GM10847 (cell line): Measurements from ENCODE around the gene ANKFN1.

Experiments
- POLR2A ChIP-seq: IDR thresholded peaks from 2 replicates; pipeline ENCODE4 v1.6.1; 2011; ENCODE audit not compliant: insufficient read length; ENCODE audit errors: extremely low read depth

The ANKFN1 gene, protein sequence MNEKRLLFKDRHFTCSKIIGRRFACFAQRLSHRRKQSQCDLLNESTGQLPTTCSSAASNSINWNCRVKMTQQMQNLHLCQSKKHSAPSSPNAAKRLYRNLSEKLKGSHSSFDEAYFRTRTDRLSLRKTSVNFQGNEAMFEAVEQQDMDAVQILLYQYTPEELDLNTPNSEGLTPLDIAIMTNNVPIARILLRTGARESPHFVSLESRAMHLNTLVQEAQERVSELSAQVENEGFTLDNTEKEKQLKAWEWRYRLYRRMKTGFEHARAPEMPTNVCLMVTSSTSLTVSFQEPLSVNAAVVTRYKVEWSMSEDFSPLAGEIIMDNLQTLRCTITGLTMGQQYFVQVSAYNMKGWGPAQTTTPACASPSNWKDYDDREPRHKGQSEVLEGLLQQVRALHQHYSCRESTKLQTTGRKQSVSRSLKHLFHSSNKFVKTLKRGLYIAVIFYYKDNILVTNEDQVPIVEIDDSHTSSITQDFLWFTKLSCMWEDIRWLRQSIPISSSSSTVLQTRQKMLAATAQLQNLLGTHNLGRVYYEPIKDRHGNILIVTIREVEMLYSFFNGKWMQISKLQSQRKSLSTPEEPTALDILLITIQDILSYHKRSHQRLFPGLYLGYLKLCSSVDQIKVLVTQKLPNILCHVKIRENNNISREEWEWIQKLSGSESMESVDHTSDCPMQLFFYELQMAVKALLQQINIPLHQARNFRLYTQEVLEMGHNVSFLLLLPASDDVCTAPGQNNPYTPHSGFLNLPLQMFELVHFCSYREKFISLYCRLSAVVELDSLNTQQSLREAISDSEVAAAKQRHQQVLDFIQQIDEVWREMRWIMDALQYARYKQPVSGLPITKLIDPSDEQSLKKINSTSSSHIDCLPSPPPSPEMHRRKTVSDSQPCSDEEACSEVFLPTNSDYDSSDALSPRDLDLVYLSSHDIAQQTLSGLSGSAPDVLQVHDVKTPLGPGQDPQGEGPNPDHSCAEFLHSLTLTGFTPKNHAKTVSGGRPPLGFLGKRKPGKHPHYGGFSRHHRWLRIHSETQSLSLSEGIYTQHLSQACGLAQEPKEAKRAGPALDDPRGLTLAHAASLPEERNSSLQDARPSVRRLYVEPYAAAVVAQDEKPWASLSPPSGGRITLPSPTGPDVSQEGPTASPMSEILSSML

DNA sequence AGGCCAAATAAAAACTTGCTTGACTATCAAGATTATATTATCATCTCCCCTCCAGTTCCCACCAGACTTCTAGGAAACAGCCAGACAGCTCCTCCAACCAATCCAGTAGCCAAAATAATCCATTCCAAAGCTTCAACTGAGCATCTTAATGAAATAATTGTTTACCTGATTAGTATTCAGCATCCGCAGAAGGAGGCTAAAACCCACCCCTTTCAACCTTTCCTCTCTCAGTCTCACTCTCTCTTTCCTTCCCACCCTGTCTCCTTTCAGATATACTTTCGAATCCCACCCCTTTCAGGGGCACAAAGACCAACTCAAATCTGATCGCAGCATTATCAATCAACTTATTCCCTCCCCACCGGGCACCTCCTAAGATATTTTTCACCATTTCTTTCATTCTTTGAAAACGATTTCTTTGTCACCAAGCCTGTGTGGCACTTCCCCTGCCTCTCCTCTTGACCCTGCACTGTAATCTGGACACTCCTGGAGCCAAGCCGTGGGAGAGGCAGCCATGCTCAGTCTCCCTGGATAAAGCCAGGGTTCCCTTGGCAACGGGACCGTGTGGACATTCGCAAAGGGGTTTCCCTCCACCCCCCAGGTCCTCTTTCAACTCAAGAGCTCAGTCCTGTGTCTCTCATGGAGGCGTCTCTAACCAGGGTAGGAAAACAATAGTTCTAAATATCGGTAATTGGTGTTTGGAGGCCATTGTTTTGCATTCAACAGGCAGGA, at the start of gene ANKFN1:
ANKFN1 (plus strand) TSS at position 602 of the 729 bp plus-strand sequence. CDS start 59,193 bp downstream, outside the sequence.
- TF ChIP-seq POLR2A: no peak

DNA sequence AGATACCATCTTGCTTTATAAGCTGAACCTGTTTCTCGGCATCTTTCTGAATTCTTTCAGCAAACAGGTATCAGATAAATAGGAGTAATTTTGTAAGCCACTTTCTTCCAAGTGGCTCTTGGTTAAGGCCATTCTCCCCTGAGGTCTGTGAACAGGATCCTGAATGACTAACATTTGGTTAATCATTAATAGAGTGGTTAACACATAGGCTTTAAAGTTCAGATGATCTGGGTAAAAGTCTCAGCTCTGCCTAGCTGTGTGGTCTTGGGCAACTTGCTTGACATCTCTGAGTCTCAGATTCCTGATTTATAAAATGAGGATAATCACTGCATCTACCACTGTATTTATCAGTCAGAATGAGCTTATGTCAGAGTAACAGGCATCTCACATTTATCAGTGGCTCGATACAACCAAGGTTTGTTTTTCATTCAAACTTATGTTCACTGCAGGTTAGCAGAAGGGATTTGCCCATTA, 44.4 kb upstream of the ANKFN1 start:
- TF ChIP-seq POLR2A: no peak

DNA sequence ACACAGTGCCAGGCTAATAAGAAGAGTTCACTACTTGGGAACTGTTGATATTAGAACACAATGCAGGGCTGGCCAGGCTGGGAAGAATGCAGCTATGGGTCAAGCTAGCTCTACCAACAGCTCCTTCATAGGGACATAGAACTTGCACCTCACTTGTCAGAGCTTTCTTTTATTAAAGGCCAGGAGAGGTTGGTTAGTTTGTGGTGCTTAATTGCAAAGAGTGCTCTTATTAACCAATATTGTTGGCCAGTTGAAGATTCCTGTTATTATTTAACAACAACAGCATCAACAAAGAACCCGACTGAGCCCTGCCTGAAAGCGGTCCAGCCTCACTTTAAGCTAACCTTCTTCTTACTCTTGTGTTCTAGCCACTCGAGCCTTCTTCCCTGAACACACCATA, 43.4 kb upstream of the ANKFN1 start:
- TF ChIP-seq POLR2A: no peak

DNA sequence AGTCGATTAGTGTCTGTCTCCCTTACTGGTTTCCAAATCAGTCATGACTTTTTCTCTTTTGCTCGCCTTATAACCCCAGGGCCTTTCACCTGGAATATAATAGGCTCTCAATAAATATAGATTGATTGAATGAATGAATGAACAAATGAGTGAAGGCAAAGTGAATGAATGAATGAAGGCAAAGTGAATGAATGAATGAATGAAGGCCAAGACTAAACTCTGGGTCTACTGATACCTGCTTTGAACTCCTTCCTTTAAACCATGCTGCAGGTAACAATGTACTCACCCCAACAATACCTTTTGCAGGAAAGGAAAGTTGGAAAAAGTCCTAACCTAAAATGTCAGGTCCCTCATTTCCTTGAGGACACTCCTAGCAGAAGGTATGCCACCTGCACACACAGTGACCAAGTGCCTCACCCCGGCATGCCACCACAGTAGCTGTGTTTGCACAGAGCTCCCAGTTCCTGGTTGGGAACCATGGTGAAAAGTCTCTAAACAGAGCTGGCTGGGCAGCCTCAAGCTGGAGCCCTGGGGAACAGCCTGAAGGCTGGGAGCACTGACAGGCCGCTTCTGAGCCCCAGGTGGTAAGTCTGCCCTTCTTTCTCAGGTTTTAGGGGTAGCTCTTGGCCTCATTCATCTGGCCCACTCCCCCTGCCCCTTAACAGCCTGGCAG, 42.7 kb upstream of the ANKFN1 start:
- no peak for TF ChIP-seq POLR2A

DNA sequence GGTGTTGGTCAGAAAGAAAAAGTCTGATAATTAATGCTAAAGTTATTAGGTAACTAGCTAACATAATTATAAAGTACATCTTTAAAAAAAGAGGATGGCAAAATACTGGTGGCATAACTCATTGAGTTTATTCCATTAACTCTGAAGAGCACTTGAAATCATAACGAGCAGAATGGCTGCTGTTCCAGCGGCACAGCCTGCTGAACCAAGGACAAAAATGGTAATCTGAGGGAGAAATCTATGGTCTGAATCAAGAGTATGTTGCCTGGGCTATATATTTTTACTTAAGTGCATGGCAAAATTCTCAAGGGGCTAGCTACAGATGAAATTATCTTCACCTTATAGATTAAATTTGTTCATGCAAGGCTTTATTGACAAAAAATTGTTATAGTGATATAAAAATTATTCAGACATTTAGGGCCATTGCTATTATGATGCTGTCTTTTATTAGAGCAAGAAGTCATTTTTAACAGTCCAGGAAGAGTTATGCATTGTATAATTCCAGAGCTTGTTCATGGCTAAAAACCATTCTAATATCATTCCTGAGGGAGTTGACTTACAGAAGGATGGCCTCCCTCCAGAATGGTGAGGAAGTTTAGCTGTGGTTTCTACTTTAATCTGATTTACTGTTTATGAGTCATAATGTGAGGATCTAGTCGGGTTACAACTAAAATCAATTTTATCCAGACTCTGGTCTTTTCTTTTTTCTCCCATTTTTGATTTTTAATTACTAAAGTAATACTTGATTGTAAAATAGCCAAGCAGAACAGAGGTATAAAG, 41.4 kb upstream of the ANKFN1 start:
- TF ChIP-seq POLR2A: no peak

DNA sequence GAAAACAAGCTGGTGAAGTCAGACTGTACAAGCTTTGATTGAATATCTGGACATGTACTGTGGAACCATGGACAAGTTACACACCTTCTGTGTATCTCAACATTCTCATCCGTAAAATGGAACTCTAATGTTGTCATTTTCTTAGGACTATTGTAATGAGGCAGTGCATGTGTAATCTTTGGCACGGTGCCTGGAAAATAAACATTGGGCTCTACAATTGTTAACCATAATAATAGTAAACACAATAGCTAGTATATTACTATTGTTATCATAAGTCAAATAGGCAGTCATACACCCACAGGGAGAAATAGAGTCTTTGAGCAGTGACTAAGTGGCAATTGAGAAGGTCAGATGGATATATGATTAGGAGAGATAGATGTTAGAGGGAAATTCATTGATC, 39.8 kb upstream of the ANKFN1 start:
- no peak for TF ChIP-seq POLR2A

DNA sequence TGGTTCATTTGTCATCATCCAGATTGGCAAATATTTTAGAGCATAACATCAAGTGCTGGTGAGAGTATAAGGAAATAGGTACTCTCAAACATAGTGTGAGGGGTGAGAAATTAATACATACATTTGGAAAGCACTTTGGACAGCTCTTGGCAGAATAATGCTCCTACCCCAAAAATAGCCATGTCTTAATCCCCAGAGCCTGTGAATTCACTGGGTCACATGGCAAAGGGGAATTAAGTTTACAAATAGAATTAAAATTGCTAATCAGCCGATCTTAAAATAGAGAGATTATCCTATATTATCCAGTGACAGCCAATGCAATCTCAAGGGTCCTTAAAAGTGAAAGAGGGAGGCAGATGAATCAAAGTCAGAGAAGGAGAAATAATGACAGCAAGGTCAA, 38.8 kb upstream of the ANKFN1 start:
- TF ChIP-seq POLR2A: no peak

DNA sequence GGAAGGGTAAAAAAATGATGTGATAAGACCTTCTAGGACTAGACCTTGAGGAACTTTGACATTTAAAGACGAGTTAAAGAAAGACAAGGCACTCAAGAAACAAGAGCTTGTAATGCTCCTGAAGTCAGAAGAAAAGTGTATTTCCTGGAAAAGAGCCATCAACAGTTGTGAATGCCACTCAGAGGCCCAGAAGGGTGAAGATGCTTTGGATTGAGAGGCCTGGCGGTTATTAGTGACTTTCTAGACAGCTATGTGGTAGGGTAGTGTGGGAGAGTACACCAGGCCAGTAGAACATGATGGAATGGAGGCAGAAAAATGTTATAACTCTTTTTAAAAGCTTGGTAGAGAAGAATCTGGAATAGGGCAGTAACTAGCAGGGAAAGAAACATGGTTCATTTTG, 34.1 kb upstream of the ANKFN1 start:
- TF ChIP-seq POLR2A: no peak

DNA sequence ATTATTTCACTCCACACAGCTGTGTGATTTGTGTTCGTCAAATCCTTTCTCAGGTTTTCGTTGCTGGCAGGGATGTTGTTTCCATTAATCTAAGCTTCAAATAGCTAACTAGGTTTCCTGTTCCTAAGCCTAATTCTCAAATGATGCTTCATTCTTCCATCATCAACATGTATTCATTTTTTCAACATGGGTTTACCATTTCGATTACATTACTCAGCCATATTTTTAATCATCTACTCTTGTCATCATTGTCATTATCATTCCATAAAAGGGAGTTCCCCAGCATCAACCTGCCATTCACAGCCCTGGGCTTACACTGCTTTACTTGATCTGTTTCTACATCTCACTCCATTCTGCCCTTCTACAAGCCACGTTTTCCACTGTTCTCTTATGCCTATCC, 33.3 kb upstream of the ANKFN1 start:
- TF ChIP-seq POLR2A: no peak

DNA sequence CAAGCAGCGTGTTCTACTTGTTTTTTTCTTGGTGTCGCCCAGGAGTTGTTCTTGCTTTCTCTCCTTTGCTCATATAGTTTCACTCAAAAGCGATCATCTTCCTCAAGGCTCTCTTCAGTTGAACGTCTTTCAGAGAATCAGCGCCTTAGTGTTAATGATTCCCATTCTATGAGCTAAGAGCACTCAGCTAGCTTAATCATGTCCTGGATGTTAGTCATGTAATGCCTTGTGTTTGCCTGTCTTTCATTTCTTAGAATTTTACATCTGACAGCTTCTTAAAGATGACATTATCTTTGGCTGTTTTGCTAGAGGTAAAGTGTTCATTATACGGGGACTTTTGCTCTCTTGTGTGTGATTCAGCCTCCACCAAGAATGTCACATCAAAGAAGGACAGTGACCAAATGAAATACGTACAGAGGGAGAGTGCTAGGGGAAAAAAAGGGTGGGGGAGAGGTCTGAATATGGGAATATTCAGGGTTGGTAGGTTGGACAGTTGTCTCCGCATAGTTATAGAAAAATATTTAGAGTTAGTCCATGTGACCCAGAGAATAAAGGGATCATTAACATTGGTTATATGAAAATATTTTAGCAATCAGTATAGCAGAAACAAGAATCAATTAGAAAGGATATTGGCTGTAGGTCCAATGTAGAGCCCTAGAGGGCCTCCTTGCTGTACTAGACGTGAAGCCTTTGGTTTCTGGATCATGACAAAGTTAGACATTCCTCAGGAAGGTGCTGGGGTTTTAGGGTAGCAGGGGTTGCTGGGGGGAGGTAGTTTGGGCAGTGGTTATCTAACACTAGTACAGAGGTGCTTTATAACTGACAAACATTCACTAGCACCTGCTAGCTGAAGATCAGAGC, 31.9 kb upstream of the ANKFN1 start:
- TF ChIP-seq POLR2A: no peak

DNA sequence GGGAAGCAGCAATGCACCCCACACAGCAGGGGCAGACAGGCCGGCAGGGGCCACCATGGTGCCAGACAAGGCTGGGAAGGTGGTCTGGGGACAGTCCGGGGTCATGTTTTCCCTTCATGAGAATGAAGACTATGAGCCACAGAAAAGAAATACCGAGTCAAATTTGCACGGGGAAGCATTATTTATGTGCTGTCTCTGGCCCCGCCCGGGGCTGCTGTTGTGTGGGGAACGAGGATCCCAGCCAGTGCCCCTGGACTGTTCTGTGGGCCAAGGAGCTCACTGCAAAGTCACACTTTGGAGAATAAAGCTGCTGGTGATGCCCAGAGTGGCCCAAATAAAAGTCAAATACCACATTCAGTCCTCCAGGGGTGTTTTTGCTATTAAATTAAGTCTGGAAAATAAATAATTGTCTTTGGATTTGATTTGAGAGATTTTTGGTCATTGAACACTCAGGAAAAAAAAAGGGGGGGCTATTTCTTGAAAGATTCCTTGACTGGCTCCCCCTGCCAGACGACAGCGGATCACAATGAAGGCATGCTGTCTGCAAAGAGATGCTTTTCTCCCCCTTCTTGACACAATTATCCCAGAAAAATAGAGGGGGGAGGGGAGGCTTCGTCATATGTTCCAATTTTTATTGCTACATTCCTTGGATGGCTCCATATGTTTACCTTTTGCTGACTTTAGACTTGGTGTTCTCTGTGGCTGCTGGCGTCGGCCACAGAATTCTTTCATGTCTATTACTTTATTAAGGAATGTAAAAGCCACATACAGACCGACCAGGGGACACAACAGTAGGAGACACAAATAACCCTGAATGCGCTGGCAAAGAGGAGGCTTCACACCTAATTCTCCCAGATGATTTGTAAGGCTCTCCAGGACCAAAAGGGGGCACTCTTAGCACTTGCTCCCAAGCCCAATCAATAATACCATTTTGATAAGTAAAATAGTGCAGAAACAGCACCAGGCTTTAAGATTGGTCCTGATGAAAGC, 27.1 kb upstream of the ANKFN1 start:
- TF ChIP-seq POLR2A: no peak
